22Rv1 (cell line): ENCODE measurements around the gene PPP2R5E.

Experiments
- ZFX ChIP-seq: fragments of 450-650 bp; IDR thresholded peaks from 2 replicates; pipeline ENCODE4 v1.6.1; 2017; ENCODE audit warnings: antibody characterized with exemption, borderline replicate concordance
- TF ChIP-seq, protein P1 (sequence below): fragments of 450-650 bp; IDR thresholded peaks from 2 replicates; pipeline ENCODE4 v1.5.1; 2017; ENCODE audit warnings: mild to moderate bottlenecking

DNA sequence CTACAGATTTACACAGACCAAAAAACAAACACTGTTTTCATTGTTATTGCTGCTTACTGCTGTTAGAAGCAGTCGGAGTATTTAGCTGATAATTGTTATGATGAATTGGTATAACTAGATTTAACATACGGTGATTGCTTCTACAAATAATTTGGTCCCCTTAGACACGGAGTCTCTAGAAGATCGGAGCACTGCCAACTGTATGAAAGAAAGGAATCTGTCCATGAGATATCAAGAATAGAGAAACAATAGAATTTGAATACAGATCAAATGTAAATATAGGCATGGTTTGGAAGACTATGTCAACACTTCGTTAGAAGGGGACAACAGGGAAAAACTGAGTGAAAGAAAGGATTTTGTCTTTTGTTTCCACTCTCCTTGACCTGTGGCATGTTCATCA is 110.9 kb downstream of the PPP2R5E start:
- TF ChIP-seq, protein P1, sequence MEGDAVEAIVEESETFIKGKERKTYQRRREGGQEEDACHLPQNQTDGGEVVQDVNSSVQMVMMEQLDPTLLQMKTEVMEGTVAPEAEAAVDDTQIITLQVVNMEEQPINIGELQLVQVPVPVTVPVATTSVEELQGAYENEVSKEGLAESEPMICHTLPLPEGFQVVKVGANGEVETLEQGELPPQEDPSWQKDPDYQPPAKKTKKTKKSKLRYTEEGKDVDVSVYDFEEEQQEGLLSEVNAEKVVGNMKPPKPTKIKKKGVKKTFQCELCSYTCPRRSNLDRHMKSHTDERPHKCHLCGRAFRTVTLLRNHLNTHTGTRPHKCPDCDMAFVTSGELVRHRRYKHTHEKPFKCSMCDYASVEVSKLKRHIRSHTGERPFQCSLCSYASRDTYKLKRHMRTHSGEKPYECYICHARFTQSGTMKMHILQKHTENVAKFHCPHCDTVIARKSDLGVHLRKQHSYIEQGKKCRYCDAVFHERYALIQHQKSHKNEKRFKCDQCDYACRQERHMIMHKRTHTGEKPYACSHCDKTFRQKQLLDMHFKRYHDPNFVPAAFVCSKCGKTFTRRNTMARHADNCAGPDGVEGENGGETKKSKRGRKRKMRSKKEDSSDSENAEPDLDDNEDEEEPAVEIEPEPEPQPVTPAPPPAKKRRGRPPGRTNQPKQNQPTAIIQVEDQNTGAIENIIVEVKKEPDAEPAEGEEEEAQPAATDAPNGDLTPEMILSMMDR, result no peak
- no peak for TF ChIP-seq ZFX
